ENCODE measurements around the gene DIP2C. TPM values are rescaled to one million over a fixed set of nuclear protein-coding genes. Genes with fewer than 3 reads are reported as not detected.

The DIP2C gene
- polyA plus RNA-seq, 1 of the 3 experiments (the other 2 are of a cell fraction): 8.7 TPM

DNA sequence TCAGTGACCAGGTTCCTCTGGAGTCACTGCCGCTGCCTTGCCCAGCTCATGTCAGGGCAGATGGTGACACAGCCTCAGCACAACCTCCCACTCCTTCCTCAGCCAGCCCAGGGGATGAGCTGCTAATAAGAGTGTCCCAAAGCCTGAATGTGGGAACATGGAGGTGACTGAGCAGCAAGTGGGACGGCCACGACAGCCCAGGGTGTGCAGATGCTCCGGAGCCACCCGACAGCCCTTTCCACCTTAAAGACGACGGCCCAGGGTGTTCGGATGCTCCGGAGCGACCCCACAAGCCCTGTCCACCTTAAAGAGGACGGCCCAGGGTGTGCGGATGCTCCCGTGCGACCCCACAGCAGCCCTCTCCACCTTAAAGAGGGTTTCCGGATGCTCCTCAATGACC, 89.2 kb downstream of the DIP2C start:
- Histone ChIP-seq H3K27me3 (ENCODE audit: insufficient read depth) (no peaks in the 10 kb centered on the region), H3K4me2 (no peak overlapping the region), H3K4me3 (ENCODE audit: low read depth in 2 of 2, low read length in 1 of 2) (no peak overlapping the region), H3K9me2 (no peaks in the 10 kb centered on the region), H4K20me1 (ENCODE audit: insufficient read depth) (peaks cover 17% of the 10 kb centered on the region), H3K79me2 (ENCODE audit: insufficient read depth) (peaks cover 91% of the 10 kb centered on the region), H3K27ac (ENCODE audit: low read depth in 2 of 2, low read length in 1 of 2) (no peak overlapping the region), H3K4me1 (ENCODE audit: control insufficient read depth in 1 of 2, insufficient read depth in 2 of 2, low read depth in 1 of 2, low read length in 1 of 2) (peaks cover 9 to 39% of the 10 kb centered on the region in 2 experiments; a peak in 3 of 4 replicates), H3K9me3 (no peaks in the 10 kb centered on the region), H3K36me3 (replicated peaks in 1 of 2; ENCODE audit: control insufficient read depth in 1 of 2, insufficient read depth in 2 of 2, low read length in 1 of 2) (no peaks in the 10 kb centered on the region), H3K9ac (no peak overlapping the region), H3F3A (replicated peaks; ENCODE audit: insufficient read depth) (peaks cover 8% of the 10 kb centered on the region), H2AFZ (ENCODE audit: low read depth) (no peak overlapping the region)
- WGBS (ENCODE audit: low lambda C conversion rate): 98% methylated on average over 9 of the region's 15 CpGs
- TF ChIP-seq MAX (IDR thresholded peaks at IDR 0.05; ENCODE audit: low read depth): no peak
- TF ChIP-seq FOXJ3 (CRISPR knock-in tag; IDR thresholded peaks at IDR 0.05): no peak
- TF ChIP-seq, protein P1, sequence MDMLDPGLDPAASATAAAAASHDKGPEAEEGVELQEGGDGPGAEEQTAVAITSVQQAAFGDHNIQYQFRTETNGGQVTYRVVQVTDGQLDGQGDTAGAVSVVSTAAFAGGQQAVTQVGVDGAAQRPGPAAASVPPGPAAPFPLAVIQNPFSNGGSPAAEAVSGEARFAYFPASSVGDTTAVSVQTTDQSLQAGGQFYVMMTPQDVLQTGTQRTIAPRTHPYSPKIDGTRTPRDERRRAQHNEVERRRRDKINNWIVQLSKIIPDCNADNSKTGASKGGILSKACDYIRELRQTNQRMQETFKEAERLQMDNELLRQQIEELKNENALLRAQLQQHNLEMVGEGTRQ (IDR thresholded peaks at IDR 0.05; ENCODE audit: borderline replicate concordance, low read depth, low read length): no peak
- TF ChIP-seq FOSL2 (IDR thresholded peaks at IDR 0.05; ENCODE audit: borderline replicate concordance, low read depth): no peak
- no peak for TF ChIP-seq TCF12 (IDR thresholded peaks at IDR 0.05)
- TF ChIP-seq, protein P2, sequence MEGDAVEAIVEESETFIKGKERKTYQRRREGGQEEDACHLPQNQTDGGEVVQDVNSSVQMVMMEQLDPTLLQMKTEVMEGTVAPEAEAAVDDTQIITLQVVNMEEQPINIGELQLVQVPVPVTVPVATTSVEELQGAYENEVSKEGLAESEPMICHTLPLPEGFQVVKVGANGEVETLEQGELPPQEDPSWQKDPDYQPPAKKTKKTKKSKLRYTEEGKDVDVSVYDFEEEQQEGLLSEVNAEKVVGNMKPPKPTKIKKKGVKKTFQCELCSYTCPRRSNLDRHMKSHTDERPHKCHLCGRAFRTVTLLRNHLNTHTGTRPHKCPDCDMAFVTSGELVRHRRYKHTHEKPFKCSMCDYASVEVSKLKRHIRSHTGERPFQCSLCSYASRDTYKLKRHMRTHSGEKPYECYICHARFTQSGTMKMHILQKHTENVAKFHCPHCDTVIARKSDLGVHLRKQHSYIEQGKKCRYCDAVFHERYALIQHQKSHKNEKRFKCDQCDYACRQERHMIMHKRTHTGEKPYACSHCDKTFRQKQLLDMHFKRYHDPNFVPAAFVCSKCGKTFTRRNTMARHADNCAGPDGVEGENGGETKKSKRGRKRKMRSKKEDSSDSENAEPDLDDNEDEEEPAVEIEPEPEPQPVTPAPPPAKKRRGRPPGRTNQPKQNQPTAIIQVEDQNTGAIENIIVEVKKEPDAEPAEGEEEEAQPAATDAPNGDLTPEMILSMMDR (IDR thresholded peaks at IDR 0.05): no peak
- TF ChIP-seq MEF2A (IDR thresholded peaks at IDR 0.05; ENCODE audit: borderline replicate concordance, low read depth): no peak
- no peak for TF ChIP-seq POLR2AphosphoS5 (IDR thresholded peaks at IDR 0.05; ENCODE audit: low read depth, low read length)
- no peak for TF ChIP-seq JUND (IDR thresholded peaks at IDR 0.05)
- TF ChIP-seq NFIC (IDR thresholded peaks at IDR 0.05; ENCODE audit: borderline replicate concordance): no peak
- TF ChIP-seq YY1 (IDR thresholded peaks at IDR 0.05; ENCODE audit: low read depth): no peak
- TF ChIP-seq, protein P3, sequence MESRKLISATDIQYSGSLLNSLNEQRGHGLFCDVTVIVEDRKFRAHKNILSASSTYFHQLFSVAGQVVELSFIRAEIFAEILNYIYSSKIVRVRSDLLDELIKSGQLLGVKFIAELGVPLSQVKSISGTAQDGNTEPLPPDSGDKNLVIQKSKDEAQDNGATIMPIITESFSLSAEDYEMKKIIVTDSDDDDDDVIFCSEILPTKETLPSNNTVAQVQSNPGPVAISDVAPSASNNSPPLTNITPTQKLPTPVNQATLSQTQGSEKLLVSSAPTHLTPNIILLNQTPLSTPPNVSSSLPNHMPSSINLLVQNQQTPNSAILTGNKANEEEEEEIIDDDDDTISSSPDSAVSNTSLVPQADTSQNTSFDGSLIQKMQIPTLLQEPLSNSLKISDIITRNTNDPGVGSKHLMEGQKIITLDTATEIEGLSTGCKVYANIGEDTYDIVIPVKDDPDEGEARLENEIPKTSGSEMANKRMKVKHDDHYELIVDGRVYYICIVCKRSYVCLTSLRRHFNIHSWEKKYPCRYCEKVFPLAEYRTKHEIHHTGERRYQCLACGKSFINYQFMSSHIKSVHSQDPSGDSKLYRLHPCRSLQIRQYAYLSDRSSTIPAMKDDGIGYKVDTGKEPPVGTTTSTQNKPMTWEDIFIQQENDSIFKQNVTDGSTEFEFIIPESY (IDR thresholded peaks at IDR 0.05; ENCODE audit: borderline replicate concordance, low read depth): no peak
- no peak for TF ChIP-seq GATA2 (CRISPR knock-in tag; IDR thresholded peaks at IDR 0.05)
- TF ChIP-seq CHD2 (IDR thresholded peaks at IDR 0.05; ENCODE audit: low read length, partially characterized antibody): no peak
- TF ChIP-seq TAF1 (IDR thresholded peaks at IDR 0.05; ENCODE audit: borderline replicate concordance, low read depth, low read length): no peak
- TF ChIP-seq MXI1 (IDR thresholded peaks at IDR 0.05; ENCODE audit: low read depth, low read length): no peak
- TF ChIP-seq, protein P4, sequence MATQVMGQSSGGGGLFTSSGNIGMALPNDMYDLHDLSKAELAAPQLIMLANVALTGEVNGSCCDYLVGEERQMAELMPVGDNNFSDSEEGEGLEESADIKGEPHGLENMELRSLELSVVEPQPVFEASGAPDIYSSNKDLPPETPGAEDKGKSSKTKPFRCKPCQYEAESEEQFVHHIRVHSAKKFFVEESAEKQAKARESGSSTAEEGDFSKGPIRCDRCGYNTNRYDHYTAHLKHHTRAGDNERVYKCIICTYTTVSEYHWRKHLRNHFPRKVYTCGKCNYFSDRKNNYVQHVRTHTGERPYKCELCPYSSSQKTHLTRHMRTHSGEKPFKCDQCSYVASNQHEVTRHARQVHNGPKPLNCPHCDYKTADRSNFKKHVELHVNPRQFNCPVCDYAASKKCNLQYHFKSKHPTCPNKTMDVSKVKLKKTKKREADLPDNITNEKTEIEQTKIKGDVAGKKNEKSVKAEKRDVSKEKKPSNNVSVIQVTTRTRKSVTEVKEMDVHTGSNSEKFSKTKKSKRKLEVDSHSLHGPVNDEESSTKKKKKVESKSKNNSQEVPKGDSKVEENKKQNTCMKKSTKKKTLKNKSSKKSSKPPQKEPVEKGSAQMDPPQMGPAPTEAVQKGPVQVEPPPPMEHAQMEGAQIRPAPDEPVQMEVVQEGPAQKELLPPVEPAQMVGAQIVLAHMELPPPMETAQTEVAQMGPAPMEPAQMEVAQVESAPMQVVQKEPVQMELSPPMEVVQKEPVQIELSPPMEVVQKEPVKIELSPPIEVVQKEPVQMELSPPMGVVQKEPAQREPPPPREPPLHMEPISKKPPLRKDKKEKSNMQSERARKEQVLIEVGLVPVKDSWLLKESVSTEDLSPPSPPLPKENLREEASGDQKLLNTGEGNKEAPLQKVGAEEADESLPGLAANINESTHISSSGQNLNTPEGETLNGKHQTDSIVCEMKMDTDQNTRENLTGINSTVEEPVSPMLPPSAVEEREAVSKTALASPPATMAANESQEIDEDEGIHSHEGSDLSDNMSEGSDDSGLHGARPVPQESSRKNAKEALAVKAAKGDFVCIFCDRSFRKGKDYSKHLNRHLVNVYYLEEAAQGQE (IDR thresholded peaks at IDR 0.05; ENCODE audit: low read depth, low read length): no peak
- TF ChIP-seq SIN3A (IDR thresholded peaks at IDR 0.05; ENCODE audit: borderline replicate concordance, low read depth, low read length): no peak
- no peak for TF ChIP-seq RFX5 (IDR thresholded peaks at IDR 0.05; ENCODE audit: low read length)
- CTCF ChIA-PET: no interaction called here
- DNase-seq: no peak
- POLR2A ChIA-PET: no interaction called here
